ENCODE results near the gene SERPINB7.

DNA sequence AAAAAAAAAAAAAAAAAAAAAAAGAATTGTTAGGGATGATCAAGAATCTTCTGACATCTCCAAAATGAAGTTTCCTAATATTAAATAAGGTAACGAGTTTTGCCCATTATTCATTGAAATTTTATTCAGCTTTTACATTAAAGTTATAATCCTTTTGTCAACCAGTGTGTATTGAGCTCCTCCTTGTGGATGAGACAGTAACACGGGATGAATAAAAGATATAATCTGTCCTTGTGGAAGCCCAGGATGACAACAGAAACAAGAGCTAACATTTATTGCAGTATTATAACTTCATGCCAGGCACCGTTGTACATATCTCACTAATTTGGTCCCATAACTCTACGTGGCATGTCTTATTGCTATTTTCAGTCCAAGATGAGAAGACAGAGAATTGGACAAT lies 33.4 kb upstream of the SERPINB7 start:
- TF ChIP-seq, protein P1, sequence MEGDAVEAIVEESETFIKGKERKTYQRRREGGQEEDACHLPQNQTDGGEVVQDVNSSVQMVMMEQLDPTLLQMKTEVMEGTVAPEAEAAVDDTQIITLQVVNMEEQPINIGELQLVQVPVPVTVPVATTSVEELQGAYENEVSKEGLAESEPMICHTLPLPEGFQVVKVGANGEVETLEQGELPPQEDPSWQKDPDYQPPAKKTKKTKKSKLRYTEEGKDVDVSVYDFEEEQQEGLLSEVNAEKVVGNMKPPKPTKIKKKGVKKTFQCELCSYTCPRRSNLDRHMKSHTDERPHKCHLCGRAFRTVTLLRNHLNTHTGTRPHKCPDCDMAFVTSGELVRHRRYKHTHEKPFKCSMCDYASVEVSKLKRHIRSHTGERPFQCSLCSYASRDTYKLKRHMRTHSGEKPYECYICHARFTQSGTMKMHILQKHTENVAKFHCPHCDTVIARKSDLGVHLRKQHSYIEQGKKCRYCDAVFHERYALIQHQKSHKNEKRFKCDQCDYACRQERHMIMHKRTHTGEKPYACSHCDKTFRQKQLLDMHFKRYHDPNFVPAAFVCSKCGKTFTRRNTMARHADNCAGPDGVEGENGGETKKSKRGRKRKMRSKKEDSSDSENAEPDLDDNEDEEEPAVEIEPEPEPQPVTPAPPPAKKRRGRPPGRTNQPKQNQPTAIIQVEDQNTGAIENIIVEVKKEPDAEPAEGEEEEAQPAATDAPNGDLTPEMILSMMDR (IDR thresholded peaks at IDR 0.05 in 4 of 5, conservative IDR thresholded peaks at IDR 0.05 in 1 of 5) = no peak
- no peak for TF ChIP-seq POLR2A (IDR thresholded peaks at IDR 0.05)

Data from gastrocnemius medialis (tissue), 4 donors.